Measurements from ENCODE around the gene CYTH3. TPM values are rescaled to one million over a fixed set of nuclear protein-coding genes. Genes with fewer than 3 reads are reported as not detected.

CYTH3 gene
- total and polyA plus RNA-seq, 2 of the 8 experiments (the other 6 are each of a cell fraction or from before 2014, with no cell fraction given), result 10.3 to 11.9 TPM

- H3K4me1 ChIP-seq (replicated peaks in 1 of 4; ENCODE audit: control insufficient read depth in 3 of 4, insufficient read depth in 4 of 4, low read length in 3 of 4), result peaks cover 0 to 5% (median 1%) of the 10 kb centered on the region in 4 experiments; a peak in 4 of 7 replicates
- POLR2A ChIA-PET (ENCODE audit: partially characterized antibody), result no interaction called here
- 94% methylated on average over 36 of the region's 36 CpGs; no CpG with 5 or more reads in 1 of the 2 experiments for WGBS, 2 experiments (ENCODE audit: extremely low coverage in 1 of 2, insufficient coverage in 1 of 2, insufficient read length in 1 of 2, insufficient replicate concordance in 2 of 2, low coverage in 1 of 2, low lambda C conversion rate in 2 of 2, missing lambda C conversion rate in 1 of 2)
- peaks cover 0 to 2% of the 10 kb centered on the region in 2 experiments for H4K20me1 ChIP-seq (replicated peaks in 1 of 2; ENCODE audit: control insufficient read depth in 1 of 2, insufficient read depth in 2 of 2, low read length in 2 of 2)
- H2AK5ac ChIP-seq (ENCODE audit: low read depth, low read length), result no peak overlapping the region
- DNase-seq (ENCODE audit: low read depth in 1 of 2, low spot score in 2 of 2) (no peak), FAIRE-seq (no peak)
- H3K23ac ChIP-seq (ENCODE audit: insufficient read length), result no peak overlapping the region
- H2BK120ac ChIP-seq (replicated peaks; ENCODE audit: low read depth, low read length), result no peak overlapping the region
- H3K79me2 ChIP-seq (ENCODE audit: control insufficient read depth in 1 of 2, insufficient read depth in 2 of 2, low read length in 2 of 2), result no peaks in the 10 kb centered on the region
- H3K4me3 ChIP-seq (ENCODE audit: extremely low read depth in 1 of 4, insufficient read depth in 2 of 4, low read depth in 3 of 4, low read length in 4 of 4), result no peak overlapping the region
- no peak overlapping the region for H2BK5ac ChIP-seq (ENCODE audit: low read depth, low read length)
- H3K56ac ChIP-seq (replicated peaks; ENCODE audit: insufficient read length, low read depth, low read length), result no peak overlapping the region
- no peak overlapping the region for H2AFZ ChIP-seq (ENCODE audit: low read length)
- no peaks in the 10 kb centered on the region for H3K9me3 ChIP-seq (ENCODE audit: insufficient read depth in 2 of 2, low read depth in 1 of 2, low read length in 1 of 2)
- no peak overlapping the region for H2BK20ac ChIP-seq (ENCODE audit: low read length)
- no peak overlapping the region for H4K91ac ChIP-seq (replicated peaks; ENCODE audit: insufficient read length, low read length)
- peak overlapping the region; percentile 53 for H3K4ac ChIP-seq (replicated peaks; ENCODE audit: insufficient read length, low read depth, low read length)
- H4K8ac ChIP-seq (ENCODE audit: extremely low read depth, insufficient read depth, low read length), result no peak overlapping the region
- H3K14ac ChIP-seq (ENCODE audit: insufficient read length), result no peak overlapping the region
- no peak overlapping the region for H3K27ac ChIP-seq (ENCODE audit: low read depth, low read length)
- CTCF ChIA-PET (ENCODE audit: partially characterized antibody), result interaction anchor here (0.6 to 5.3 kb wide), 9 partner anchors 14 to 774 kb away, joined by 3 to 45 read pairs (median 5); no protein-coding TSS in a partner anchor
- H3K9ac ChIP-seq (replicated peaks in 1 of 4; ENCODE audit: extremely low read depth in 1 of 4, low read depth in 3 of 4, low read length in 3 of 4), result no peak overlapping the region
- H3K36me3 ChIP-seq (ENCODE audit: control insufficient read depth in 2 of 4, insufficient read depth in 4 of 4, low read length in 3 of 4), result peaks cover 4 to 10% (median 8%) of the 10 kb centered on the region in 4 experiments; a peak in 4 of 8 replicates
- H3K79me1 ChIP-seq (ENCODE audit: low read depth, low read length), result no peaks in the 10 kb centered on the region
- no peak overlapping the region for H2BK12ac ChIP-seq (ENCODE audit: low read depth, low read length)
- no peak overlapping the region for H4K5ac ChIP-seq (ENCODE audit: insufficient read length, low read depth, low read length)
- no peaks in the 10 kb centered on the region for H3K27me3 ChIP-seq (replicated peaks in 1 of 4; ENCODE audit: control insufficient read depth in 3 of 4, extremely low read depth in 1 of 4, insufficient read depth in 3 of 4, low read length in 3 of 4)
- peak overlapping the region; percentile 19; the same call in 1 of the 2 replicates for H3K18ac ChIP-seq (ENCODE audit: extremely low read depth, low read length)
- no peak overlapping the region for H2BK15ac ChIP-seq (ENCODE audit: low read length)
- no peak overlapping the region for H3K4me2 ChIP-seq (ENCODE audit: insufficient read depth in 1 of 2, low read depth in 2 of 2, low read length in 2 of 2)
- no peaks in the 10 kb centered on the region for H3K23me2 ChIP-seq (ENCODE audit: low read depth, low read length)
- TF ChIP-seq EP300 (IDR thresholded peaks at IDR 0.05; ENCODE audit: borderline replicate concordance in 1 of 2, low read depth in 2 of 2, low read length in 2 of 2), result no peak
- no peak for TF ChIP-seq ASH2L (IDR thresholded peaks at IDR 0.05; ENCODE audit: low read length)
- TF ChIP-seq CREB1 (IDR thresholded peaks at IDR 0.05), result no peak
- no peak for TF ChIP-seq POLR2A (IDR thresholded peaks at IDR 0.05; ENCODE audit: control extremely low read depth in 1 of 2, low read depth in 2 of 2, low read length in 2 of 2)
- no peak for TF ChIP-seq SIX5 (IDR thresholded peaks at IDR 0.05; ENCODE audit: low read depth, low read length)
- no peak for TF ChIP-seq JUN (IDR thresholded peaks at IDR 0.05; ENCODE audit: low read depth, low read length)
- no peak for TF ChIP-seq CTBP2 (IDR thresholded peaks at IDR 0.05; ENCODE audit: borderline replicate concordance, insufficient read depth, insufficient read length, low read length)
- no peak for TF ChIP-seq TBP (IDR thresholded peaks at IDR 0.05; ENCODE audit: low read depth, low read length)
- no peak for TF ChIP-seq CHD1 (IDR thresholded peaks at IDR 0.05; ENCODE audit: low read depth, low read length)
- TF ChIP-seq RXRA (IDR thresholded peaks at IDR 0.05; ENCODE audit: insufficient read depth, low read depth, low read length), result no peak
- no peak for TF ChIP-seq TAF7 (optimal IDR thresholded peaks at IDR 0.05; ENCODE audit: borderline replicate concordance, low read depth, low read length)
- TF ChIP-seq ATF3 (IDR thresholded peaks at IDR 0.05; ENCODE audit: insufficient read depth, low read depth, low read length), result no peak
- TF ChIP-seq SRF (IDR thresholded peaks at IDR 0.05; ENCODE audit: low read depth, low read length), result no peak
Observed at GRCh38 chr7:6165521-6166320, 106.7 kb downstream of the CYTH3 start.

Measured in H1 (cell line).